Right ventricle myocardium inferior (tissue), 1 donor: Measurements from ENCODE around the gene SEPTIN5. TPM values are rescaled to one million over a fixed set of nuclear protein-coding genes. Genes with fewer than 3 reads are reported as not detected.
A peak's percentile ranks its signal among the peaks of the same experiment; 100 is the strongest.
"Not testable (repeated sequence)": the region's sequence is repeated elsewhere in the genome, so short reads cannot be mapped to it uniquely, and the experiment has no call there.

Source experiments
- ATAC-seq: fragments of 200-7000 bp; cut with Tn5 transposase; one replicate; pipeline ENCODE4 v1.9.1; 2020; ENCODE audit warnings: mild to moderate bottlenecking, moderate library complexity
- DNase-seq: peaks from one replicate; pipeline ENCODE4 v3.0.0; 2021; ENCODE audit errors: missing footprints
- intact Hi-C: fragments of 100-400 bp; cut with DNase I; formaldehyde crosslinking; loops from one replicate; pipeline ENCODE4 v1.11.0; 2022
- total RNA-seq: library from RNA; stranded (reverse); fragmentation: NEBNext Ultra II Directional; extraction: Animal tissue kit (Norgen Biotek cat#: 25700); gene quantifications from one replicate; pipeline ENCODE4 v1.2.1, GENCODE V29; 2021
- donor health status: DM: no; HTN: yes; CAD: no; lungs with severe emphysema.

Gene SEPTIN5
- total RNA-seq, 1 donor from 2014 or later, result 120 TPM

DNA sequence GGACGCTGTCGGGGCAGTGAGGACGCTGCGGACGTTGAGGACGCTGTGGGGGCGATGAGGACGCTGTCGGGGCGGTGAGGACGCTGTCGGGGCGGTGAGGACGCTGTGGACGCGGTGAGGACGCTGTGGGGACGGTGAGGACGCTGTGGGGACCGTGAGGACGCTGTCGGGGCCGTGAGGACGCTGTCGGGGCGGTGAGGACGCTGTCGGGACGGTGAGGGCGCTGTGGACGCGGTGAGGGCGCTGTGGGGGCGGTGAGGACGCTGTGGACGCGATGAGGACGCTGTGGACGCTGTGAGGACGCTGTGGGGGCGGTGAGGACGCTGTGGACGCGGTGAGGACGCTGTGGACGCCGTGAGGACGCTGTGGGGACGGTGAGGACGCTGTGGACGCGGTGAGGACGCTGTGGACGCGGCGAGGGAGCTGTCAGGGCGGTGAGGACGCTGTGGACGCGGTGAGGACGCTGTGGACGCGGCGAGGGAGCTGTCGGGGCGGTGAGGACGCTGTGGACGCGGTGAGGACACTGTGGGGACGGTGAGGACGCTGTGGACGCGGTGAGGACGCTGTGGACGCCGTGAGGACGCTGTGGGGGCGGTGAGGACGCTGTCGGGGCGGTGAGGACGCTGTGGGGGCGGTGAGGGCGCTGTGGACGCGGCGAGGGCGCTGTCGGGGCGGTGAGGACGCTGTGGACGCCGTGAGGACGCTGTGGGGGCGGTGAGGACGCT lies 11.9 kb downstream of the SEPTIN5 start:
- intact Hi-C loops, ATAC-seq, DNase-seq: not testable (repeated sequence)

DNA sequence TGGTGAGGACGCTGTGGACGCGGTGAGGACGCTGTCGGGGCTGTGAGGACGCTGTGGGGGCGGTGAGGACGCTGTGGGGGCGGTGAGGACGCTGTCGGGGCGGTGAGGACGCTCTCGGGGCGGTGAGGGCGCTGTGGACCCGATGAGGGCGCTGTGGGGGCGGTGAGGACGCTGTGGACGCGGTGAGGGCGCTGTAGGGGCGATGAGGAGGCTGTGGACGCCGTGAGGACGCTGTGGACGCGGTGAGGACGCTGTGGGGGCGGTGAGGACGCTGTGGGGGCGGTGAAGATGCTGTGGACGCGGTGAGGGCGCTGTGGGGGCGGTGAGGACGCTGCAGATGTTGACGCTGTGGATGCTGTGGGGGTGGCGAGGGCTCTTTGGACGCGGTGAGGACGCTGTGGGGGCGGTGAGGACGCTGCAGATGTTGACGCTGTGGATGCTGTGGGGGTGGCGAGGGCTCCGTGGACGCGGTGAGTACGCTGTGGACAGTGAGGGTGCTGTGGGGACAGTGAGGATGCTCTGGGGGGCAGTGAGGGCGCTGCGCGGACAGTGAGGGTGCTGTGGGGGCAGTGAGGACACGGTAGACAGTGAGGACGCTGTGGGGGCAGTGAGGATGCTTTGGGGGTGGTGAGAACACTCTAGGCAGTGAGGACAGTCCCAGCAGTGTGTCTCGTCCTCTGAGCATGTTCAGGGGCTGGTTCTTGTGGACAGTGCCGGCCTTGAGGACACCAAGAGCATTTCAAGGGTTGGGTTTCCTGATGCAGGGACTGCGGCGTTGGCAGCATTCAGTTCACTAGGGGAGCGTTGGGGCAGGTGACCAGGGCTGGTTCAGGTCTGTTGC lies 13.2 kb downstream of the SEPTIN5 start:
- intact Hi-C loops, result no loop called here
- no peak for DNase-seq
- no peak for ATAC-seq

DNA sequence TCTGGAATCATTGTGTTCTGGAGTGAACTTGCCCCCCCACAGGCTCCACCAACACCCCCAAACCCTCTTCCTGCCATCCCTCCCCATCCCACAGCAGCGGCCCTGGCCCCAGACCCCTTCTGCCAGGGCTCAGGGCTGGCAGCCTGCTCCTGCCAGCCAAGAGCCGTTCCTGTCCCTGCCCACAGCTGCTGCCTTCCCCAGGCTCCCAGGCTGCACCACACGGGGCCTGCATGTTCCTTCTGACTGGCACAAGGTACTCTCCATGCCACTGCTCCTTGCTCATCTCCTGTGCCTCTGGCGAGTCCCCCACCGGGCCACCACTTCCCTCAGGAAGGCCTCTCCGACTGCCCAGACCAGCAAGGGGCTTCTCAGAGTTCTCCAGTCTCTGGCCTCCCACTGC lies 14.0 kb downstream of the SEPTIN5 start:
- no peak for ATAC-seq
- intact Hi-C loops, result no loop called here

DNA sequence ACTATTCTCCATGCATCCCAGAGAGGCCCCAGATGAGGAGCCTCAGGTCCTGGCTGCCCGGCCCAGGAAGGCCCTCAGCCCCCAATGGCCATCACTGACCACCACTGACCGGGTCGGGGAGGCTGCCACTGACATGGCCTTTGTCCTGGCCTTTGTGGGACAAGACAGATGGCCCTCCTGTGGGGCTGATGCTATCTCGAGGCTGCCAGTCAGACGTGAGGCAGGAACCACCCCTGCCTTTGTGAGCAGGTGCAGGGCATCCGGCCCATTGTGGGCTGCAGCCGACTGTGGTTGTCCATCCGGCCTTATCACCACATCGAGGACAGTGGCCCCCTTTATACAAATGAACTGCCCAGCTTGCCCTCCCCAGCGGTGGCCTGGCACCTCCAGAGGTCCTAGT lies 14.5 kb downstream of the SEPTIN5 start:
- DNase-seq, result no peak
- intact Hi-C loops, result no loop called here
- ATAC-seq, result no peak

More for the DNA sequence above, 14.0 kb downstream of the SEPTIN5 start:
- no peak for DNase-seq

DNA sequence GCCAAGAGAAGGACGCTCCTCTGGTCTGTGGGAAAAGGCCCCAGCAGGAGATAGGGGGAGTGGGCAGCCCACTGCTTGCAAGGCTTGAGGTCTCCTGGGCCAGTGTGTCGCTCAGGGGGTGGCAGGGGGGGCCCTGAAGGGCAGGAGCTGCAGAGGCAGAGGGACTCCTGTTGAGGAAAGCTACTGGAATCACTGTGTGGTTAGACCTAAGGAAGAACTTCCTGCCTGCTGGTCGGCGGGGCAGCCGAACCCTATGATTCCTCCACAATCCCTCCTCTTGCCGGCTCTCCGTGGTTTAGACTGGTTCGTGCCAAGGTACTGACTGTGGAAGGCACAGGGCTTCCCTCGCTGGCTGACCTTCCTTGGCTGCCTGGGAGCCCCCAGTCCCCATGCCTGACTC lies 15.2 kb downstream of the SEPTIN5 start:
- DNase-seq, result no peak
- no peak for ATAC-seq
- intact Hi-C loops, result no loop called here

GRCh38 chr22:19730198-19730597 lies 15.9 kb downstream of the SEPTIN5 start:
- ATAC-seq, result no peak

GRCh38 chr22:19730655-19731360 lies 16.5 kb downstream of the SEPTIN5 start:
- intact Hi-C loops, result loop anchor here (1.0 to 5.0 kb wide), 2 partner anchors 179 to 281 kb away; no protein-coding TSS in a partner anchor
- peak; percentile 91 for DNase-seq
- peak; percentile 90 for ATAC-seq

More at GRCh38 chr22:19730198-19730597, 15.9 kb downstream of the SEPTIN5 start:
- intact Hi-C loops, result loop anchor here (1.0 to 5.0 kb wide), 2 partner anchors 180 to 282 kb away; no protein-coding TSS in a partner anchor
- DNase-seq, result no peak

DNA sequence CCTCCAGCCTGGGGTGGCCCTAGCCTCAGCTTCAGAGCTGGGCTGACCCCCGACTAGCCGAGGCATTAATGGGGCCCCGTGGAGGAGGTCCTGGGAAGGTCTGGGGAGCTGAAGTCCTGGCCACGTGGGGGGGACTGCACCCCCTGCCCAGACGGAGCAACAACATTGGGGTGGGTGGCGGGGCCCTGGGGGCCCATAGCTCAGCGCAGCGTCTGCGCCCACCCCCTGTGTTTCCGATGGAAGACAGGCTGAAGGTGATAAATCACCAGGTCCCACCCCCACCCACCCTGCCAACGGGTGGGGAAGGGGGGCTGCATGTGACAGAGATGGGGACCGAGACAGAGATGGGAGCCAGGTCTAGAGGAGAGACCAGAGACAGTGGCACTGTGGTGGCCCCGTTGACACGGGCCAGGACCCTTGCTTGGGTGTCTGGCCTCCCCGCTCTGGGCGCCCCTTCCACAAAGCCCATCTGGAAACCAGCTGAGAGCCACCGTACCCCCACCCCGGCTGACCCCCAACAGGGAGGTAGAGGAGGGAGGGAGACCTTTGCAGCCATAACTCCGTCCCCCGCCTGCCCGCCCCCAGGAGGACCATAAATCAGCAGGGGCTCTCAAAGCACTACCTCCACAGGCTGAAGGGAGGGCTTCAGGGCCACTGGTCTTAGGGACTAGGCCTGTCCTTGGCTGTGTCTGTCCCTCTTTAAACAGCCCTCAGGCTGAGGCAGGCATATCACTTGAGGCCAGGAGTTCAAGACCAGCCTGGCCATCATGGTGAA lies 17.2 kb downstream of the SEPTIN5 start:
- ATAC-seq (no peak), DNase-seq (no peak)

GRCh38 chr22:19732403-19733113 lies 18.3 kb downstream of the SEPTIN5 start:
- no peak for ATAC-seq
- intact Hi-C loops, result loop anchor here (5.0 kb wide), 1 partner anchor 280 kb away; no protein-coding TSS in a partner anchor
- DNase-seq, result no peak

More for the DNA sequence above, 17.2 kb downstream of the SEPTIN5 start:
- intact Hi-C loops, result loop anchor here (5.0 kb wide), 1 partner anchor 281 kb away; no protein-coding TSS in a partner anchor

- intact Hi-C loops, result loop anchor here (5.0 kb wide), 1 partner anchor 279 kb away; no protein-coding TSS in a partner anchor
- ATAC-seq, result no peak
These were observed 19.5 kb downstream of the SEPTIN5 start for GRCh38 chr22:19733755-19734154.

GRCh38 chr22:19734163-19734562 lies 19.9 kb downstream of the SEPTIN5 start:
- intact Hi-C loops, result loop anchor here (5.0 kb wide), 1 partner anchor 278 kb away; no protein-coding TSS in a partner anchor
- ATAC-seq (no peak), DNase-seq (no peak)

More at GRCh38 chr22:19733755-19734154, 19.5 kb downstream of the SEPTIN5 start:
- no peak for DNase-seq

GRCh38 chr22:19734837-19735382 lies 20.6 kb downstream of the SEPTIN5 start:
- DNase-seq (no peak), ATAC-seq (no peak)
- intact Hi-C loops, result loop anchor here (5.0 kb wide), 1 partner anchor 277 kb away; no protein-coding TSS in a partner anchor

- no peak for DNase-seq
- no peak for ATAC-seq
- intact Hi-C loops, result no loop called here
These were observed 21.6 kb downstream of the SEPTIN5 start for GRCh38 chr22:19735665-19736510.

- intact Hi-C loops, result no loop called here
- no peak for DNase-seq
- no peak for ATAC-seq
These were observed 23.8 kb downstream of the SEPTIN5 start for GRCh38 chr22:19737846-19738663.

DNA sequence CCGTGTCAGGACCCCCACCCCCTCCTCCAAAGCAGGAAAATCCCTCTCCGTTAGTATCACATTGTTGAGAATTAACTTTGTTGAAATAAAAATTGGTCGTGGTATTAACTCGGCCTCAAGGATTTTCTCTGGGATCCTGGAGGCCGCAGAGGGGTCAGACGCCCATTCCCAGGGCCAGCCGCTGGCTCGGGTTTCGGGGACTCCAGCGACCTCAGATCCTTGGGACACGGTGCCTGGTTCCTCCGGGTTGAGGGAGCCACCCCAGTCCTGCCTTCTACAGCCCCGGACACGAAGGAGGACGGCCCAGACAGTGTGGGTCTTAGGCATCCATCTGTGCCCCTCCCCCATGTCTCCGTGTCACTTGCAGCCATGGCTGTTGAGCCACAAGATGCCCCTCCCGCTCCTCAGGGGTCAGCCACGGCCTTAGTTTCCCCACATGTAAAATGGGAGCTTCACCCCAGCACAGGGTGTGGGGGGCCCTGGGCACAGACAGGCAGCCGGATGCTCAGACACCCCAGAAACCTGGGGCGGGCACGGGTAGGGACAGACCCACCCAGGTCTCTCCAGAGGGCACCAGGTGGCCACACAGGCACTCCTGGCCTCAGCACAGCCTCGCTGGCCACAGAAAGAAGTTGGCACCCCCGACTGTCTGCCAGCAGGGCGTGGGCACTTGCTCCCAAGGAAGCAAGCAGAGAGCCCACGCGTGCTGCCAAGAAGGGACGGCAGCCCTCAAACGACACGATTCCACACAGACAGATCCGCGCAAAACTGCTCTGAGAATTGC lies 24.6 kb downstream of the SEPTIN5 start:
- DNase-seq (no peak), ATAC-seq (no peak)
- intact Hi-C loops, result no loop called here
